IMR-90 (cell line): ENCODE measurements around the gene RPS6KA5. TPM values are rescaled to one million over a fixed set of nuclear protein-coding genes. Genes with fewer than 3 reads are reported as not detected.

Source experiments
- ATAC-seq: fragments of 200-7000 bp; cut with Tn5 transposase; 2 replicates; pipeline ENCODE4 v1.9.1; 2020; ENCODE audit warnings: low read depth, mild to moderate bottlenecking, moderate library complexity
- BruUV-seq: library from RNA; stranded (reverse); fragments of 400-500 nt; replicated peaks from 2 replicates; lab custom pipeline; 2021; lab: Mats Ljungman, UMichigan
- CTCF ChIA-PET: fragments of 300-600 bp; formaldehyde crosslinking; extraction: SDS; loops from one replicate; lab custom pipeline; 2021; ENCODE audit warnings: antibody characterized with exemption; lab: Yijun Ruan, JAX
- POLR2A ChIA-PET: fragments of 300-600 bp; sonication (Branson Sonifier 250); formaldehyde crosslinking; loops from one replicate; lab custom pipeline; 2022; ENCODE audit warnings: antibody characterized with exemption; ENCODE audit not compliant: unreplicated experiment; lab: Charles Lee
- DNase-seq: peaks from one replicate; pipeline ENCODE4 v3.0.0; 2013
- H2AFZ ChIP-seq: replicated peaks from 2 replicates; pipeline ENCODE3; 2013; ENCODE audit warnings: low read length, mild to moderate bottlenecking; ENCODE audit not compliant: poor library complexity
- H2AK5ac ChIP-seq: 2 replicates; pipeline ENCODE4 v1.6.1; 2013; ENCODE audit warnings: low read depth, low read length, inconsistent platforms
- H2AK9ac ChIP-seq: replicated peaks from 2 replicates; pipeline ENCODE3; 2013; ENCODE audit warnings: mild to moderate bottlenecking, low read depth, low read length, moderate library complexity; ENCODE audit not compliant: poor library complexity
- H2BK120ac ChIP-seq: 2 replicates; pipeline ENCODE4 v1.6.1; 2013; ENCODE audit warnings: low read depth, low read length, inconsistent platforms
- H2BK15ac ChIP-seq: 3 replicates; pipeline ENCODE4 v1.6.1; 2013; ENCODE audit warnings: low read depth, low read length, inconsistent platforms
- H2BK20ac ChIP-seq: 2 replicates; pipeline ENCODE4 v1.6.1; 2013; ENCODE audit warnings: low read depth, mild to moderate bottlenecking, inconsistent platforms, low read length, moderate library complexity
- H2BK5ac ChIP-seq: 2 replicates; pipeline ENCODE4 v1.6.1; 2013; ENCODE audit warnings: mild to moderate bottlenecking, low read depth, low read length, inconsistent platforms; ENCODE audit not compliant: poor library complexity, severe bottlenecking
- H3K14ac ChIP-seq: replicated peaks from 2 replicates; pipeline ENCODE4 v1.6.1; 2013; ENCODE audit warnings: low read depth, low read length, inconsistent platforms
- H3K18ac ChIP-seq: 2 replicates; pipeline ENCODE4 v1.6.1; 2013; ENCODE audit warnings: low read depth, low read length, control low read depth
- H3K23ac ChIP-seq: 2 replicates; pipeline ENCODE4 v1.6.1; 2013; ENCODE audit warnings: low read depth, low read length, inconsistent platforms
- H3K27ac ChIP-seq: 2 replicates; pipeline ENCODE4 v1.5.1; 2013; ENCODE audit warnings: mild to moderate bottlenecking, control low read depth, low read length; ENCODE audit not compliant: insufficient read depth
- H3K27me3 ChIP-seq: 2 replicates; pipeline ENCODE4 v1.6.1; 2013; ENCODE audit warnings: low read length; ENCODE audit not compliant: control insufficient read depth, insufficient read depth
- H3K36me3 ChIP-seq: 2 replicates; pipeline ENCODE4 v1.6.1; 2013; ENCODE audit warnings: low read length, mixed read lengths; ENCODE audit not compliant: control insufficient read depth, insufficient read depth
- H3K4ac ChIP-seq: 2 replicates; pipeline ENCODE4 v1.6.1; 2013; ENCODE audit warnings: low read depth, low read length, inconsistent platforms
- H3K4me1 ChIP-seq: 2 replicates; pipeline ENCODE4 v1.6.1; 2013; ENCODE audit warnings: low read length, mixed read lengths; ENCODE audit not compliant: control insufficient read depth, insufficient read depth
- H3K4me2 ChIP-seq: 2 replicates; pipeline ENCODE4 v1.6.1; 2013; ENCODE audit warnings: low read depth, mild to moderate bottlenecking, control low read depth, low read length, moderate library complexity
- H3K4me3 ChIP-seq: 2 replicates; pipeline ENCODE4 v1.5.1; 2013; ENCODE audit warnings: low read depth, mild to moderate bottlenecking, control low read depth, low read length, moderate library complexity; ENCODE audit not compliant: insufficient read depth
- H3K56ac ChIP-seq: 2 replicates; pipeline ENCODE4 v1.6.1; 2013; ENCODE audit warnings: low read length, inconsistent platforms; ENCODE audit not compliant: insufficient read depth; ENCODE audit errors: extremely low read depth
- H3K79me1 ChIP-seq, 2 experiments: 2 replicates each; pipeline ENCODE4 v1.6.1; 2013; ENCODE audit warnings: low read length in 2 of 2, inconsistent platforms in 1 of 2, low read depth in 1 of 2
- H3K9ac ChIP-seq: 2 replicates; pipeline ENCODE4 v1.6.1; 2013; ENCODE audit warnings: low read depth, low read length, control low read depth
- H3K9me1 ChIP-seq: 2 replicates; pipeline ENCODE4 v1.6.1; 2013; ENCODE audit warnings: low read length, inconsistent platforms; ENCODE audit not compliant: insufficient read depth
- H3K9me3 ChIP-seq: 2 replicates; pipeline ENCODE4 v1.6.1; 2013; ENCODE audit warnings: low read length; ENCODE audit not compliant: control insufficient read depth, insufficient read depth
- H4K20me1 ChIP-seq: 2 replicates; pipeline ENCODE4 v1.6.1; 2013; ENCODE audit warnings: low read length, inconsistent platforms; ENCODE audit not compliant: insufficient read depth
- H4K5ac ChIP-seq: 2 replicates; pipeline ENCODE4 v1.6.1; 2013; ENCODE audit warnings: mild to moderate bottlenecking, low read depth, low read length, control low read depth
- H4K8ac ChIP-seq, 2 experiments: 2 replicates each; pipeline ENCODE4 v1.6.1; 2013; ENCODE audit warnings: low read depth in 2 of 2, low read length in 2 of 2, control low read depth in 1 of 2, inconsistent platforms in 1 of 2
- H4K91ac ChIP-seq: 2 replicates; pipeline ENCODE4 v1.6.1; 2013; ENCODE audit warnings: low read depth, low read length, inconsistent platforms; ENCODE audit not compliant: insufficient read depth
- MAFK ChIP-seq: IDR thresholded peaks from 2 replicates; pipeline ENCODE4 v1.6.1; 2012; ENCODE audit warnings: low read depth, low read length, improper control_type of control experiment
- POLR2A ChIP-seq: IDR thresholded peaks from 2 replicates; pipeline ENCODE4 v1.6.1; 2012; ENCODE audit warnings: mild to moderate bottlenecking, low read depth, low read length
- WGBS, 2 experiments: methylation state at CpG; one replicate each; pipeline versions ENCODE4 v1.1.5 to v1.1.7; 2013; ENCODE audit warnings: missing lambda C conversion rate in 2 of 2; ENCODE audit not compliant: insufficient read length in 1 of 2; ENCODE audit errors: extremely low coverage in 2 of 2; 5-methylcytosine and 5-hydroxymethylcytosine counted together
- dilution Hi-C: fragments of 300-500 bp; cut with HindIII; formaldehyde crosslinking; loops from one replicate; pipeline ENCODE4 v1.14.3; 2018; ENCODE audit warnings: low sequenced_read_pairs; ENCODE audit not compliant: unreplicated experiment
- in situ Hi-C: fragments of 300-500 bp; cut with MboI; formaldehyde crosslinking; loops from 3 replicates; pipeline ENCODE4 v1.14.3; 2019; ENCODE audit warnings: low sequenced_read_pairs, inconsistent platforms, mixed read lengths
- intact Hi-C: fragments of 100-400 bp; cut with micrococcal nuclease; formaldehyde crosslinking; loops from 2 replicates; pipeline ENCODE4 v1.10.0; 2022
- polyA plus RNA-seq, 3 experiments: library from polyadenylated mRNA; depleted of rRNA; stranded (reverse); fragments of >200 nt; gene quantifications; 2 replicates each; pipeline ENCODE4 v1.2.3, GENCODE V29; 2012; ENCODE audit warnings: low replicate concordance in 1 of 3
- total RNA-seq: library from RNA; depleted of rRNA; stranded (reverse); fragments of >200 nt; gene quantifications from 2 replicates; pipeline ENCODE4 v1.2.3, GENCODE V29; 2012

Gene RPS6KA5
- total and polyA plus RNA-seq, 2 of the 4 experiments (the other 2 are of a cell fraction): 0.36 TPM

DNA sequence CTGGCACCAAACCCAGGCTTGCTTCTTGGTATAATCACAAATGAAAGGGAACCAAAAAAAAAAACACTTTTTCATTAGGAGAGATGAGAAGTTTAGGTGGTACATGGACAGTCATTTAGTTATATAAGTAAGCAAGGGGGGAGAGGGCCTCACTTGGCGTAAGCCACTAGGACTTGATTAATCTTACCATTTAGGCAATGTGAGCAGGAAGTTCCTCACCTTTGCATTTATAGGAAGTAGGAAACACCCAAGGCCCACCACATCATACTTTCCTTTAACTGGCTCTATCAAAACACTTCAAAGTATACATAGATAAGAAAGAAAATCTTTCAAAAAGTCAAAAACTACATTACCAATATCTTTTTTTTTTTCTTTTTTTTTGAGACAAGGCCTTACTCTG lies 6.7 kb upstream of the RPS6KA5 start:
- Histone ChIP-seq H4K5ac (no peak overlapping the region), H3K4ac (no peak overlapping the region), H2AK5ac (no peak overlapping the region), H4K91ac (no peak overlapping the region), H3K4me1 (no peaks in the 10 kb centered on the region), H3K9ac (no peak overlapping the region), H3K27me3 (no peaks in the 10 kb centered on the region), H3K4me3 (no peak overlapping the region), H3K79me1 (no peaks in the 10 kb centered on the region), H3K18ac (no peak overlapping the region), H4K20me1 (no peaks in the 10 kb centered on the region), H3K14ac (no peak overlapping the region), H3K4me2 (no peak overlapping the region), H2BK15ac (no peak overlapping the region), H2BK5ac (no peak overlapping the region), H4K8ac (no peak overlapping the region), H2BK120ac (no peak overlapping the region), H3K9me3 (no peaks in the 10 kb centered on the region), H3K9me1 (no peaks in the 10 kb centered on the region), H3K36me3 (no peaks in the 10 kb centered on the region), H3K56ac (no peak overlapping the region), H3K27ac (no peak overlapping the region), H2AK9ac (no peak overlapping the region), H2AFZ (no peak overlapping the region), H3K23ac (no peak overlapping the region), H2BK20ac (no peak overlapping the region)
- ChIA-PET CTCF (interaction anchor here (0.6 to 1.1 kb wide), 2 partner anchors 12 to 26 kb away, joined by 3 to 4 read pairs; no protein-coding TSS in a partner anchor), POLR2A (interaction anchor here (0.6 kb wide), 1 partner anchor 15 kb away, joined by 3 read pairs; no protein-coding TSS in a partner anchor)
- DNase-seq (no peak), ATAC-seq (no peak)
- no CpG with 5 or more reads among the region's 1 CpG for WGBS, 2 experiments
- TF ChIP-seq MAFK (no peak), POLR2A (no peak)
- in situ Hi-C loops (no loop called here), dilution Hi-C loops (no loop called here), intact Hi-C loops (no loop called here)
- no TSS peak for BruUV-seq
